Skeletal muscle tissue (tissue), 4 donors: ENCODE measurements around the gene ERG. TPM values are rescaled to one million over a fixed set of nuclear protein-coding genes. Genes with fewer than 3 reads are reported as not detected.

Source experiments
- H3K27ac ChIP-seq: one replicate; pipeline ENCODE4 v1.7.0; 2013; ENCODE audit warnings: mild to moderate bottlenecking, low read depth, low read length, inconsistent platforms
- H3K27me3 ChIP-seq, 3 donors: one replicate each; pipeline ENCODE4 v1.7.0; 2013; ENCODE audit warnings: low read length in 3 of 3; ENCODE audit not compliant: control insufficient read depth in 3 of 3, insufficient read depth in 3 of 3
- H3K36me3 ChIP-seq, 3 donors: one replicate each; pipeline ENCODE4 v1.7.0; 2013; ENCODE audit warnings: low read length in 3 of 3; ENCODE audit not compliant: control insufficient read depth in 3 of 3, insufficient read depth in 3 of 3
- H3K4me1 ChIP-seq, 3 donors: one replicate each; pipeline ENCODE4 v1.7.0; 2013; ENCODE audit warnings: low read length in 3 of 3, mild to moderate bottlenecking in 3 of 3; ENCODE audit not compliant: control insufficient read depth in 3 of 3, insufficient read depth in 3 of 3
- H3K4me3 ChIP-seq, 3 donors: one replicate each; pipeline ENCODE4 v1.7.0; 2013; ENCODE audit warnings: low read length in 3 of 3
- H3K9ac ChIP-seq, 3 donors: one replicate each; pipeline ENCODE4 v1.7.0; 2013; ENCODE audit warnings: low read length in 3 of 3, mild to moderate bottlenecking in 3 of 3, moderate library complexity in 2 of 3, low read depth in 1 of 3
- H3K9me3 ChIP-seq, 3 donors: one replicate each; pipeline ENCODE4 v1.7.0; 2013; ENCODE audit warnings: low read length in 3 of 3; ENCODE audit not compliant: control insufficient read depth in 3 of 3
- total RNA-seq: library from RNA; depleted of rRNA; stranded (reverse); fragments of >200 nt; gene quantifications from one replicate; pipeline ENCODE4 v1.2.3, GENCODE V29; 2014
- donor health status: Osteomylitis.

Gene ERG
- total RNA-seq, 1 donor from 2014 or later: 4.7 TPM

DNA sequence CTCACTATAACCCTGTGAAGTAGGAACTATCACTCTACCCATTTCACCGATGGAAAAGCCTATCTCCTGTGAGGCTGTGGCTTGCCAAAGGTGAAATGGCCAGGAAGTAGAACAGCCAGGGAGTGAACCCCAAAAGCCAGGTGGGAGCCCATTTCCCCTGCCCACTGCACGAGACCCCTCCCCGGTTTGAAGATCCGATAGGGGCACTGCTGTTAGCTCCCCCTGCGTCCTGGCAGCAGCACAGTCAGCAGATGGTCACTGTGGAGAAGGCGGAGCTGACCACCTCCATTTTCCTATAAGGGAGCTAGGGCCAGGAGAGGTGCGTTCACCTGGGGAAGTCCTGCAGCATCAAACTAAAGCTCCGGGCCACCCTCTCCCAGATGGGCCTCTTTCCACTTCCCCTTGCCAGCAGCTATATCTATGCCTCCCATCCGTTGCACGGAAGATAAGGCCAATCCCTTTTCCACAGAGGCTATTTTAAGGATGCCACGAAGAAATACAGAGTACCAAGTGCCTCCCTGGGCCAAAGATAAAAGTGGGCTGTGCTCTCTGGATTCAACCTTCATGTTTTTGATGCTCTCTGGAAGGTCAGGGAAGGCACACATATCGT lies 7.8 kb downstream of the ERG start:
- peaks cover 0 to 10% (median 3%) of the 10 kb centered on the region in 3 donors for H3K27me3 ChIP-seq
- H3K27ac ChIP-seq: no peak overlapping the region
- no peak overlapping the region for H3K9ac ChIP-seq
- peaks cover 2 to 9% (median 8%) of the 10 kb centered on the region in 3 donors for H3K4me1 ChIP-seq
- no peaks in the 10 kb centered on the region for H3K9me3 ChIP-seq
- H3K4me3 ChIP-seq: no peak overlapping the region
- H3K36me3 ChIP-seq: no peaks in the 10 kb centered on the region

DNA sequence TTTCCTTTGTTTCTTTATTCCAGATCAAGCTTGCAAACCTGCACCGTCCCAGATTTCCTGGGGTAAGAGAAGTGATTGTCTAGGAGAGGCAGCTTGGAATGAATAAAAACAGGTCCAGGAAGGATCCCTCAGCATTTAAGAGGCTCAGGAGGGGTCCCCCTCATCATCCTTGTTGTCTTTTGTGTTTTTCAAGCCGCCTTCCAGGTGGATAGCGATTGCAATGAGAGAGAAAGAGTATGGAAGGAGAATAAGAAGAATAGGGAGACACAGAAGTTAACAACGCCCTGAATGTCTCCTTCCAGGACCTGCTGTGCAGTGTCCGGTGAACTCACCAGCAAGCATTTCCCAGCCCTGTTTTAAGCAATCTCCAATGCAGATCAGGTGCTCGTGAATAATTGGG lies 8.5 kb downstream of the ERG start:
- H3K27ac ChIP-seq: no peak overlapping the region
- H3K4me1 ChIP-seq: peaks cover 2 to 9% (median 8%) of the 10 kb centered on the region in 3 donors
- H3K9me3 ChIP-seq: no peaks in the 10 kb centered on the region
- peaks cover 0 to 9% (median 3%) of the 10 kb centered on the region in 3 donors for H3K27me3 ChIP-seq
- H3K4me3 ChIP-seq: no peak overlapping the region
- no peaks in the 10 kb centered on the region for H3K36me3 ChIP-seq
- H3K9ac ChIP-seq: no peak overlapping the region

DNA sequence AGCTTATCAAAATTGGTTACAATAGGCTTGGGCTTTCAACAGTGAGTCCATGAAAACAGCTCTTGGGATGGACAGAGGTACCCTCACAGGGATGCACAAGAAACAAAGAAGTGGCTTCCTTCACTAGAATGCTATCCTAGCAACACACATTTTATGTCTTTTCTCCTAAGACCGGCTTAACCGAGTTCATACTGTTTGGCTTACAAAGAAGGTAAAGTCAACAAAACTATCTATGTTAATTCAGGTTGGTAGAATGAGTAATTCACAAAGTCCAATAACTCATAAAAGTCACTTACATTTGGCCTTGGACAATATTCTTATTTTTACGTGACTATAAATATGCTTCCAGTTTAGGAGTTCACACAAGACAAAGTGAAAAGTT lies 9.0 kb downstream of the ERG start:
- Histone ChIP-seq H3K4me1 (peaks cover 2 to 9% (median 8%) of the 10 kb centered on the region in 3 donors), H3K36me3 (no peaks in the 10 kb centered on the region)

DNA sequence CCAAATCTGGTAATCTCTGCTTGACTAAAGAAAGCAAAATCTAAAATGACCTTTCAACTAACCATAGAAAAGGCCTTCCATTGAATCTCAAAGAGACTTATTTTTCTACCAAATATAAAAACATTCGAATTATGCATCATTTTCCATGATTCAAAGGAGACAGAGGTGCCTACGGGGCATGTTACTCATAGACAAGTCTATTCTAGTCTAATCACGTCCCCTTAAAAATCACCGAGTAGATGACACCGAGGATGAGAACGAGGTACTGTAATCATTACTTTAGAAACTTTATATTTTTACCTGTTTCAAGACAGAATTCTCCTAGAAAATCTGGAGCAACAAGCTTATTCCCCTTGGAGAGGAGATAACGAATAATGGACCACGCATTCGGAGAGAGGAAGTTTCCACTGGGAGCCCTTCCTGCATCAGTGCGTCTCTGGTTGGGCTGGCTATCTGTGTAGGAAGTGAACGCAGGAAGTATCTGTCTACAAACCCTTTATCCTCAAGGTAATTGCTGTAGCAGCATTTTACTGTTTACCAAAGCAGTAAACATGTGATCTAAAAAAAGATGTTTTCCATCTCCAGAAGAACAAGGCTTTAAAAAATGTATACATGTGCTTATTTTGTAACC lies 9.5 kb downstream of the ERG start:
- peaks cover 2 to 9% (median 8%) of the 10 kb centered on the region in 3 donors for H3K4me1 ChIP-seq
- no peak overlapping the region for H3K4me3 ChIP-seq
- no peaks in the 10 kb centered on the region for H3K36me3 ChIP-seq
- H3K27me3 ChIP-seq: peaks cover 0 to 7% (median 3%) of the 10 kb centered on the region in 3 donors
- no peak overlapping the region for H3K9ac ChIP-seq
- no peaks in the 10 kb centered on the region for H3K9me3 ChIP-seq
- no peak overlapping the region for H3K27ac ChIP-seq

More for the DNA sequence above, 9.0 kb downstream of the ERG start:
- Histone ChIP-seq H3K9me3 (no peaks in the 10 kb centered on the region), H3K27me3 (peaks cover 0 to 7% (median 3%) of the 10 kb centered on the region in 3 donors), H3K9ac (no peak overlapping the region), H3K4me3 (no peak overlapping the region), H3K27ac (no peak overlapping the region)

DNA sequence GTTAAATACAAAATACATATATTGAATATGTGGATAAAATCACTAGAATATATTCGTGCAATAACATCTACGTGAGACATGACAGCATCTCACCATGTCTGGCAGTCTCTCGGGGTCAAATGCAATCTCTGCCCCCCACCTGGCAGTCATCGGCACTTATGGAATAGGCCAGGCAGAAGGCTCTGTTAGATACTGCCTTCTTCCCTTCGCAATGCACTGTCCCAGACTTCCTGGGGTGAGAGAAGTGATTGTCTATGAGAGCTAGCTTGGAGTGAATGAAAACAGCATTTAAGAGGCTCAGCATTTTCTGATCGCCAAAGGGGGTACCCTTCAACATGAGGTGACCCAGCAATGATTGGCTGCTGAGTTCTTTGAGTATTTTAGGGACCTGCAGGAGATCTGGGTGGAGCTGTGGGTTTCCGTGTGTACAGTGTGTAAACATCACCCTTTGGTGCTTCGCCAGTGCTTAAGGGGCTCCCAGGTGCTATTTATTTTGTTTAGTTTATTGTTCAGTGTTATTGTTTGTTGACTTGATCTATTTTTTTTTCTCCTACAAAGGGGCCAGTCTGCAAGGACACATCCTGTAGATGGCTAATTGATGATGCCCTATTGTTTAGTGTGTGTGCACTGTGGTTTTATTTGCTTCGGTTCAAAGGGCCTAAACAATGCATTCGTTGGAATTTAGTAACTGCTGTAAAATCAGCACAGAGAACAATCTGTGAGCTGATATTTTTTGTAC lies 10.2 kb downstream of the ERG start:
- no peak overlapping the region for H3K27ac ChIP-seq
- H3K36me3 ChIP-seq: no peaks in the 10 kb centered on the region
- no peak overlapping the region for H3K9ac ChIP-seq
- peaks cover 2 to 9% (median 6%) of the 10 kb centered on the region in 3 donors for H3K4me1 ChIP-seq
- no peaks in the 10 kb centered on the region for H3K9me3 ChIP-seq
- H3K27me3 ChIP-seq: peaks cover 0 to 7% (median 3%) of the 10 kb centered on the region in 3 donors
- H3K4me3 ChIP-seq: no peak overlapping the region

DNA sequence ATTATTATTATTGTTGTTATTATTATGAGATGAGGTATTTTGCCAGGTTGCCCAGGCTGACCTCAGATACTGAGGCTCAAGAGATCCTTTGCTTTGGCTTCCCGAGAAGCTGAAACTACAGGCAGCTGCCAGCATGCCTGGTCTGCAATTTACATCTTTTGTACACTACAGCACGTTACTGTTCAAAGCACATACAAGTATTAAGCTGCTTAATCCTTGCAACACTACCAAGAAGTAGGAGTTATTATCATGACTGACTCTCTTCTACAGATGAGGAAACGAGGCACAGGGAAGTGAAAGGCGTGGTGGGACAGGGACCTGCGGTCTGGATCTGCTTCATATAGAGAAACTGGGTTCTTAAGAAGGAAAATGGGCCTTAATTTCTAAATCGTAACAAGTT lies 11.6 kb downstream of the ERG start:
- Histone ChIP-seq H3K4me1 (peaks cover 2 to 9% (median 6%) of the 10 kb centered on the region in 3 donors), H3K27ac (no peak overlapping the region), H3K36me3 (no peaks in the 10 kb centered on the region), H3K4me3 (no peak overlapping the region), H3K9ac (no peak overlapping the region), H3K9me3 (no peaks in the 10 kb centered on the region), H3K27me3 (peaks cover 0 to 9% (median 3%) of the 10 kb centered on the region in 3 donors)

GRCh38 chr21:38486221-38486620 lies 12.1 kb downstream of the ERG start:
- H3K27me3 ChIP-seq: peaks cover 0 to 9% (median 3%) of the 10 kb centered on the region in 3 donors
- H3K27ac ChIP-seq: no peak overlapping the region
- no peak overlapping the region for H3K4me3 ChIP-seq
- no peaks in the 10 kb centered on the region for H3K9me3 ChIP-seq
- H3K9ac ChIP-seq: no peak overlapping the region
- H3K36me3 ChIP-seq: no peaks in the 10 kb centered on the region
- H3K4me1 ChIP-seq: peaks cover 2 to 9% (median 6%) of the 10 kb centered on the region in 3 donors

GRCh38 chr21:38479641-38480525 lies 18.4 kb downstream of the ERG start:
- H3K36me3 ChIP-seq: no peaks in the 10 kb centered on the region
- H3K9me3 ChIP-seq: no peaks in the 10 kb centered on the region
- peaks cover 3 to 22% (median 19%) of the 10 kb centered on the region in 3 donors for H3K27me3 ChIP-seq
- H3K4me3 ChIP-seq: no peak overlapping the region
- peaks cover 3 to 6% (median 5%) of the 10 kb centered on the region in 3 donors for H3K4me1 ChIP-seq
- H3K27ac ChIP-seq: no peak overlapping the region
- H3K9ac ChIP-seq: no peak overlapping the region

DNA sequence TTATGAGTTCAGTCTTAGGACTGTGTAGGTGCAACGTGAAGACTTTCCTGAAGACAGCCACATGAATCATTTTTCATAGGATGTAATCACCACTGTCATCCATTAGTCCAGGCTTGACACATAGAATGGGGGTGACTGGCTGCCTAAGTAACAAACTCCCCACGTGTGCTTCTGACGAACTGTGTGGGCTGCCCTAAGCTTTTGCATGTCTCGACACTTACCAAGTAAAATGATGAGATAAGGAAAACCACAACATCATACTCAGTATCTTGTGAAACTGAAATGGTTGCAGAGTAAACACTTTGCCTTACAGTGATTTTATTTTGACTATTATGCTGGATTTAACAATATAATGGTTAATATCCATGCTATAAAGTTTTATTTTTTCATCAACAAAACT lies 19.5 kb downstream of the ERG start:
- H3K9ac ChIP-seq: no peak overlapping the region
- no peaks in the 10 kb centered on the region for H3K9me3 ChIP-seq
- H3K27me3 ChIP-seq: peaks cover 5 to 29% (median 28%) of the 10 kb centered on the region in 3 donors
- no peaks in the 10 kb centered on the region for H3K36me3 ChIP-seq
- H3K4me3 ChIP-seq: no peak overlapping the region
- no peak overlapping the region for H3K27ac ChIP-seq
- H3K4me1 ChIP-seq: peaks cover 3 to 11% (median 5%) of the 10 kb centered on the region in 3 donors
